Thyroid gland (tissue), 4 donors: ENCODE results near the gene EXOSC5. TPM values are rescaled to one million over a fixed set of nuclear protein-coding genes. Genes with fewer than 3 reads are reported as not detected.

ENCODE experiments used
- DNase-seq, 2 donors: peaks; one replicate each; pipeline ENCODE4 v3.0.0-alpha.2; 2019
- H3K27ac ChIP-seq, 3 donors: fragments of 200-600 bp; sonication (generic); 1 replicate in 2 of 3; 2 replicates in 1 of 3; pipeline ENCODE4 v1.5.1; 2016 to 2019; ENCODE audit warnings: mild to moderate bottlenecking in 1 of 3, moderate library complexity in 1 of 3
- H3K27me3 ChIP-seq: fragments of 200-600 bp; sonication (generic); one replicate; pipeline ENCODE4 v1.5.1; 2019
- H3K36me3 ChIP-seq, 2 donors: fragments of 200-600 bp; sonication (generic); one replicate each; pipeline ENCODE4 v1.5.1; 2016 to 2019
- H3K4me1 ChIP-seq, 2 donors: fragments of 200-600 bp; sonication (generic); one replicate each; pipeline ENCODE4 v1.5.1; 2017 to 2019
- H3K4me3 ChIP-seq, 3 donors: fragments of 200-600 bp; sonication (generic); replicated peaks in 1 of 3; 1 replicate in 2 of 3; 2 replicates in 1 of 3; pipeline ENCODE4 v1.5.1; 2016; ENCODE audit warnings: mild to moderate bottlenecking in 1 of 3
- H3K9me3 ChIP-seq: fragments of 200-600 bp; sonication (generic); one replicate; pipeline ENCODE4 v1.5.1; 2017
- POLR2A ChIP-seq, 2 donors: fragments of 450-650 bp; IDR thresholded peaks; one replicate each; pipeline ENCODE4 v1.6.1; 2017; ENCODE audit warnings: antibody characterized with exemption in 2 of 2, mild to moderate bottlenecking in 2 of 2, moderate library complexity in 1 of 2
- WGBS, 2 donors: methylation state at CpG; one replicate each; pipeline ENCODE4 v1.1.5; 2017; 5-methylcytosine and 5-hydroxymethylcytosine counted together
- intact Hi-C: fragments of 100-400 bp; cut with DNase I; formaldehyde crosslinking; loops from one replicate; pipeline ENCODE4 v1.15.1; 2023
- total RNA-seq, 4 donors: library from RNA; depleted of rRNA; stranded (reverse); fragments of >200 nt; gene quantifications; one replicate each; pipeline ENCODE4 v1.2.3, GENCODE V29; 2016
- TF ChIP-seq, protein P1 (sequence below), 6 experiments: fragments of 200-600 bp in 3 of 6; fragments of 450-650 bp in 3 of 6; sonication (generic) in 3 of 6; IDR thresholded peaks; one replicate each; pipeline ENCODE4 v1.5.1; 2016 to 2019; ENCODE audit warnings: antibody characterized with exemption in 6 of 6, mild to moderate bottlenecking in 2 of 6, inconsistent platforms in 1 of 6, moderate library complexity in 1 of 6

EXOSC5 gene
- total RNA-seq, 4 donors from 2014 or later: 11.8 to 20.7 (median 14.2) TPM

DNA sequence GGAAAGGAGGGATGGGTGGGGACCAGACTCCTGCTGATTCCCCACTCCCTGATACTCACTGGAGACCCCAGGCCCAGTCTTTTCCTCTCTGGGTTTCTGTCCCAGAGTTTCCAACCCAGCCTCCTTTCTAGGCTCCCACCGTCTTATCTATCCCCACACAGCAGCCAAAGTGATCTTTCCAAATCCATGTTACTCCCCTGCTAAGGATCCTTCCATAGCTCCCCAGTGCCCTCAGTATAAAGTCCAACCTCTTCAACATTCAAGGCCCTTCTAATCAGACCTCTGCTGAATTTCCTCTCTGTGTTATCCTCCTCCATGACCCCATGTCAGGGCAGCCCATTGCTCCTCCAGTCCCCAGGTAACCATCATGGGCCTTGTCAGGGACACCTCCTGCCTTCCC is 42.1 kb downstream of the EXOSC5 start:
- intact Hi-C loops: no loop called here
- WGBS, 2 donors: 86 to 100% methylated on average over 1 of the region's 1 CpG
- Histone ChIP-seq H3K4me1 (peaks cover 18 to 21% of the 10 kb centered on the region in 2 donors), H3K36me3 (no peaks in the 10 kb centered on the region), H3K27ac (no peak overlapping the region), H3K4me3 (no peak overlapping the region), H3K9me3 (no peaks in the 10 kb centered on the region), H3K27me3 (peaks cover 3% of the 10 kb centered on the region)
- TF ChIP-seq POLR2A (IDR thresholded peaks at IDR 0.05): no peak
- TF ChIP-seq, protein P1, sequence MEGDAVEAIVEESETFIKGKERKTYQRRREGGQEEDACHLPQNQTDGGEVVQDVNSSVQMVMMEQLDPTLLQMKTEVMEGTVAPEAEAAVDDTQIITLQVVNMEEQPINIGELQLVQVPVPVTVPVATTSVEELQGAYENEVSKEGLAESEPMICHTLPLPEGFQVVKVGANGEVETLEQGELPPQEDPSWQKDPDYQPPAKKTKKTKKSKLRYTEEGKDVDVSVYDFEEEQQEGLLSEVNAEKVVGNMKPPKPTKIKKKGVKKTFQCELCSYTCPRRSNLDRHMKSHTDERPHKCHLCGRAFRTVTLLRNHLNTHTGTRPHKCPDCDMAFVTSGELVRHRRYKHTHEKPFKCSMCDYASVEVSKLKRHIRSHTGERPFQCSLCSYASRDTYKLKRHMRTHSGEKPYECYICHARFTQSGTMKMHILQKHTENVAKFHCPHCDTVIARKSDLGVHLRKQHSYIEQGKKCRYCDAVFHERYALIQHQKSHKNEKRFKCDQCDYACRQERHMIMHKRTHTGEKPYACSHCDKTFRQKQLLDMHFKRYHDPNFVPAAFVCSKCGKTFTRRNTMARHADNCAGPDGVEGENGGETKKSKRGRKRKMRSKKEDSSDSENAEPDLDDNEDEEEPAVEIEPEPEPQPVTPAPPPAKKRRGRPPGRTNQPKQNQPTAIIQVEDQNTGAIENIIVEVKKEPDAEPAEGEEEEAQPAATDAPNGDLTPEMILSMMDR (IDR thresholded peaks at IDR 0.05): no peak
- DNase-seq: no peak

DNA sequence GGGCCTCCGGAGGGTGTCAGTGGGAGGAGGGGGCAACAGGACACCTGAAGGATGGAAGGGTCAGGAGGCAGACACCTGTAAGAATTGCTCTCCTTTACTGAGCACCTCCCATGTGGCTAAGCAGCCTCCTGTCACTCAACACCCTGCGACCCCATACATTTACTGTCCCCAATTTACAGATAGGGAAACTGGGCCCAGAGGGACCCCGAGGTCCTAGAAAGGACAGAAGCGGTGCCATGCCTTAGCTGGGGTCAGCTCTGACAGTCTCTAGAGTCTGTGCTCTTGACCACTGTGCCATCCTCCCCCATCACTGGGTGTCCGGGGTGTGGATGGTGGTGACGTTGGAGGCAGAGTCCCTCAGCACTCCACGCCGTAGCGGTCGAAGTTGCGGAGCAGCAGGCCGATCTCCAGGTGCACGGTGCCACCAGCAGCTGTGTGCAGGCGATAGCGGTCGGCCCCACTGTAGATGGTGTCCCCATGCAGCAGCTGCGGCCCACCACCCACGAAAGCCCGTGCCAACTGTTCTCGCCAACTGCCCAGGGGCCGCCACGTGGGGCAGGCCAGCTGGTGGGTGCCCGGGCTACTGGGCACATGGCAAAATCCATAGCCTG is 42.7 kb downstream of the EXOSC5 start:
- 67 to 92% methylated on average over 3 to 23 of the region's 23 CpGs for WGBS, 2 donors
- H3K27ac ChIP-seq: peak overlapping the region in 2 of 3 donors; percentile 70 to 78
- H3K4me3 ChIP-seq: peak overlapping the region in 1 of 3 donors; percentile 45
- no peak for DNase-seq
- H3K27me3 ChIP-seq: peaks cover 3% of the 10 kb centered on the region
- TF ChIP-seq POLR2A (IDR thresholded peaks at IDR 0.05): no peak
- TF ChIP-seq, protein P1 (IDR thresholded peaks at IDR 0.05): no peak
- H3K9me3 ChIP-seq: no peaks in the 10 kb centered on the region
- intact Hi-C loops: loop anchor here (5.0 kb wide), 1 partner anchor 42 kb away; the partner anchor contains the start of gene CCDC97
- H3K36me3 ChIP-seq: no peaks in the 10 kb centered on the region
- peaks cover 18 to 21% of the 10 kb centered on the region in 2 donors for H3K4me1 ChIP-seq

DNA sequence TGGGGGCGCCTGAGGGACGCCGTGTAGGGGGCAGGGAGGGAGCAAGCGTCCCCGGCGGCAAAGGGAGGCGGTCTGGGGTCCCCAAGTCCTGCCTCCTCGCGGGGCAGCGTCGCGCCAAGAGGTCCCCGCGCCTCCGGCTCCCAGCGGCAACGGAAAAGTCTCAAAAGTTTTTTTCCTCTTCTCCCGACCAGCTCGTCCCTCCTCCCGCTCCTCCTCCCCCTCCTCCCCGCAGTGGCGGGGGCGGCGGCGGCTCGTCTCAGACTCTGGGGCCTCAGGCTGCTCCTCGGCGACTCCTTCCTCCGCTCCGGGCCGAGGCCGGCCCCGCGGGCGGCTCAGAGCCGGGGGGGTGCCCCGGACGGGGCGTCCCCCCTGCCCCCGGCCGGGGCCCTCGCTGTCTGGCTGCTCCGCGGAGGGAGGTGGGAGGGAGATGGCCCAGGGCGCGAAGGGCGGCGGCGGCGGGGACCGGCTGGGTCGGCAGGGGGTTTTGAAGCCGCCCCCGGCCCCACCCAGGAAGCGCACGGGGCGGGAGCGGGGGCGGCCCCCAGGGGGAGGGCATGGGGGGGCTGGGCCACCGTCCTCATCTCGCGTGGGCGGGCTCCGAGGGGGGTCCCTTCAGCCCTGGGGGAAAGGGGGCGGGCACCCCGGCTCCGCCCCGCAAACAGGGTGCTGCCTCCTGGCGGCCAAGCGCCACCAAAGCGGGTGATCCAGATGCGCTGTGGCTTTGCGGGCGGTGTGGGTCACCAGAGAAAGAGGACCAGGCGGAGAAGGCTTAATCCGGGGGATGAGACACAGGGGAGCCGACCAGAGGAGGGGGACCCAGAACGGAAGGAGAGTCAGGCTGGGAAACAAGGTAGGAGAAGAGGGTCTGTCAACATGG is 43.5 kb downstream of the EXOSC5 start, which contains the start of gene TGFB1:
TSS of gene TGFB1 (minus strand) at position 457 of the 877 bp plus-strand sequence. CDS start 878 bp downstream, outside the sequence.
- TF ChIP-seq, protein P1 (IDR thresholded peaks at IDR 0.05): peak; percentile 53 to 84 (median 68)
- TF ChIP-seq POLR2A (IDR thresholded peaks at IDR 0.05): peak in 1 of 2 donors; percentile 21
- Histone ChIP-seq H3K27me3 (peaks cover 3% of the 10 kb centered on the region), H3K27ac (peak within 1 kb of the TSS; percentile 66 to 78 (median 70)), H3K36me3 (no peaks in the 10 kb centered on the region), H3K4me3 (peak within 1 kb of the TSS; percentile 20 to 45 (median 33)), H3K4me1 (peaks cover 18 to 21% of the 10 kb centered on the region in 2 donors), H3K9me3 (no peaks in the 10 kb centered on the region)
- 1 to 3% methylated on average over 38 of the region's 78 CpGs for WGBS, 2 donors
- intact Hi-C loops: loop anchor here (5.0 kb wide), 1 partner anchor 41 kb away; the partner anchor contains the start of gene CCDC97
- peak; percentile 70 for DNase-seq

DNA sequence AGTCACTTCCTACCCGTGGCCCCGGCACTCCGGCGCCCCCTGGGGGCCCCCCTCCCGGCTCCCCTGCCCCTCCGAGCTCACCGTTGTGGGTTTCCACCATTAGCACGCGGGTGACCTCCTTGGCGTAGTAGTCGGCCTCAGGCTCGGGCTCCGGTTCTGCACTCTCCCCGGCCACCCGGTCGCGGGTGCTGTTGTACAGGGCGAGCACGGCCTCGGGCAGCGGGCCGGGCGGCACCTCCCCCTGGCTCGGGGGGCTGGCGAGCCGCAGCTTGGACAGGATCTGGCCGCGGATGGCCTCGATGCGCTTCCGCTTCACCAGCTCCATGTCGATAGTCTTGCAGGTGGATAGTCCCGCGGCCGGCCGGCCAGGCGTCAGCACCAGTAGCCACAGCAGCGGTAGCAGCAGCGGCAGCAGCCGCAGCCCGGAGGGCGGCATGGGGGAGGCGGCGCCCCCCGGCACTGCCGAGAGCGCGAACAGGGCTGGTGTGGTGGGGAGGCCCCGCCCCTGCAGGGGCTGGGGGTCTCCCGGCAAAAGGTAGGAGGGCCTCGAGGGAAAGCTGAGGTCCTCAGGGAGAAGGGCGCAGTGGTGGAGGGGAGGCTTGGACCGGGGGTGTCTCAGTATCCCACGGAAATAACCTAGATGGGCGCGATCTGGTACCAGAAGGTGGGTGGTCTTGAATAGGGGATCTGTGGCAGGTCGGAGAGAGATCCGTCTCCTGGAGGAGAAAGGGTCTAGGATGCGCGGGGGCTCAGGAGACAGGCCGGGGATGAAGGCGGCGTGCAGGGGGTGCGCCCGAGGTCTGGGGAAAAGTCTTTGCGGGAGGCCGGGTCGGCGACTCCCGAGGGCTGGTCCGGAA is 44.3 kb downstream of the EXOSC5 start:
- Histone ChIP-seq H3K4me1 (peaks cover 18 to 21% of the 10 kb centered on the region in 2 donors), H3K27ac (peak overlapping the region; percentile 66 to 78 (median 70)), H3K36me3 (no peaks in the 10 kb centered on the region), H3K4me3 (peak overlapping the region; percentile 3 to 45 (median 33)), H3K9me3 (no peaks in the 10 kb centered on the region), H3K27me3 (peaks cover 3% of the 10 kb centered on the region)
- 1 to 2% methylated on average over 27 to 33 of the region's 71 CpGs for WGBS, 2 donors
- intact Hi-C loops: loop anchor here (5.0 kb wide), 1 partner anchor 41 kb away; the partner anchor contains the start of gene CCDC97
- TF ChIP-seq POLR2A (IDR thresholded peaks at IDR 0.05): no peak
- TF ChIP-seq, protein P1 (IDR thresholded peaks at IDR 0.05): peak in 1 of 6 experiments; percentile 29
- peak; percentile 32 to 43 for DNase-seq
